Inferior parietal cortex (tissue), 1 donor: ENCODE measurements around the gene DXO.

Source experiments
- DNase-seq: peaks from one replicate; pipeline ENCODE4 v3.0.0-alpha.2; 2016; ENCODE audit errors: extremely low spot score

The DXO gene

GRCh38 chr6:31930962-31931361 lies 41.0 kb downstream of the DXO start:
- DNase-seq: no peak

GRCh38 chr6:31928672-31928939 lies 43.3 kb downstream of the DXO start:
- DNase-seq: no peak

- no peak for DNase-seq
Observed at GRCh38 chr6:31927863-31928671, 43.9 kb downstream of the DXO start.

DNA sequence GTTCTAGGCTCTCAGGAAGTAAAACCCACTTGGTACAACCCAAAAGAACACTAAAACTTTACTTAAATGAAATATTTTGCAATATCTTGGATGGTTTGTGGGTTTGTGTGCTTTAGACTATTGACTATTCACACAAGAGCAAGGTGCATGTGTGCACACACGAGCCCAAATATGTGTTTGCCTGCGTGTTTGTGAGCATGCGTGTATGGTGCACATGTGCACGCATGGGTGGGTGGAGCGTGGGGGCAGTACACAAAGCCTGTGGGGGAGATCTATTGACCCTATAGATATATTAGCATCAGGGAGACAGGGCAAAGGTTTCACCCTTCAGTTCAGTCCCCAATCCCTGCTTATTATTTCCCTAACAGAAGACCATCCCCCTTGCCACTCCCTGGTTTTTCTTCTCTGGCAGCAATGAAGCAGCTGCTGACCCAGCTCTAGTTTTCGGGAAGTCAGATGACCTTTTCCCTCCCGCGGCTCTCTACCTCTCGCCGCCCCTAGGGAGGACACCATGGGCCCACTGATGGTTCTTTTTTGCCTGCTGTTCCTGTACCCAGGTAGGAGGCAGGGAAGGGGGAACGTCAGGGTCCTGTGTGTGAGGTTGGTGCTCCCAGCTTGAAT lies 44.6 kb downstream of the DXO start, which contains the start of gene C2:
TSS of gene C2 (plus strand) at position 476 of the 621 bp plus-strand sequence. CDS start at position 512, 36 bp downstream.
- DNase-seq: no peak

DNA sequence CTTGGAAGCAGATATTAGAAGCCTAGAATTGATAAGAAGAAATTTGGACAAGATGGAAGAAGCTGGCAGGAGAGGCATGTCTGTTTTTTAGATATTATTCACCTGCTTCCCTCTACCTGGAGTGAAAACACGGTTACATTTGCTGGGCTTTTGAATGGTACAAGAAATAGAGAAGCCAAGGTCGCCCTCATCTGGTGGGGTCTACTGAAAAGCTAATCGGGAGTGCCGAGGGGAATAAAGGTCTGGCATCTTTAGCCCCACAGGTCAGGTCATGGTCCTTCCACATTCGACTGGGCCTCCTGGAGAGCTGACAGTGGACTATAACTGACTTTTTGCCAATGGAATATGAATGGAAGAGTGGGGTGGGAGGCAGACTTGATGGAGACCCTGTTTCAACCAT lies 49.0 kb downstream of the DXO start:
- no peak for DNase-seq

- DNase-seq: no peak
Observed at GRCh38 chr6:31920811-31921210, 51.1 kb downstream of the DXO start.
